GM19455 (cell line): Measurements from ENCODE around the gene GRIK4.

Experiments used
- ATAC-seq: cut with Tn5 transposase; IDR thresholded peaks from one replicate; pipeline ENCODE4 v1.9.1; 2021; ENCODE audit not compliant: unreplicated experiment

GRIK4 gene

GRCh38 chr11:120893440-120894201, 382.1 kb downstream of the GRIK4 start:
- ATAC-seq: peak; percentile 66

GRCh38 chr11:120894202-120894985, 382.8 kb downstream of the GRIK4 start:
- no peak for ATAC-seq

GRCh38 chr11:120896687-120897086, 385.1 kb downstream of the GRIK4 start:
- no peak for ATAC-seq

- no peak for ATAC-seq
Observed at GRCh38 chr11:120898568-120898967, 387.0 kb downstream of the GRIK4 start.

- no peak for ATAC-seq
Observed at GRCh38 chr11:120899720-120900119, 388.2 kb downstream of the GRIK4 start.

GRCh38 chr11:120900643-120901042, 389.1 kb downstream of the GRIK4 start:
- no peak for ATAC-seq

GRCh38 chr11:120903686-120904085, 392.1 kb downstream of the GRIK4 start:
- ATAC-seq: no peak

- no peak for ATAC-seq
Observed at GRCh38 chr11:120904116-120904515, 392.6 kb downstream of the GRIK4 start.

- ATAC-seq: no peak
Observed at GRCh38 chr11:120906766-120907165, 395.2 kb downstream of the GRIK4 start.

GRCh38 chr11:120907971-120908370, 396.4 kb downstream of the GRIK4 start:
- ATAC-seq: no peak

- ATAC-seq: no peak
Observed at GRCh38 chr11:120908461-120909181, 397.1 kb downstream of the GRIK4 start.

GRCh38 chr11:120909676-120910416, 398.3 kb downstream of the GRIK4 start:
- no peak for ATAC-seq

GRCh38 chr11:120911943-120912342, 400.4 kb downstream of the GRIK4 start:
- no peak for ATAC-seq

- no peak for ATAC-seq
Observed at GRCh38 chr11:120912504-120912903, 401.0 kb downstream of the GRIK4 start.

- ATAC-seq: no peak
Observed at GRCh38 chr11:120912915-120913314, 401.4 kb downstream of the GRIK4 start.

- no peak for ATAC-seq
Observed at GRCh38 chr11:120914021-120914420, 402.5 kb downstream of the GRIK4 start.

GRCh38 chr11:120914601-120915000, 403.1 kb downstream of the GRIK4 start:
- no peak for ATAC-seq

- no peak for ATAC-seq
Observed at GRCh38 chr11:120917559-120918239, 406.2 kb downstream of the GRIK4 start.

GRCh38 chr11:120918257-120918656, 406.7 kb downstream of the GRIK4 start:
- ATAC-seq: peak; percentile 60

GRCh38 chr11:120919045-120919444, 407.5 kb downstream of the GRIK4 start:
- no peak for ATAC-seq
